ENCODE results near the gene AP1S2. TPM values are rescaled to one million over a fixed set of nuclear protein-coding genes. Genes with fewer than 3 reads are reported as not detected.

The AP1S2 gene
- total and polyA plus RNA-seq, 2 of the 13 experiments (the other 11 are each of a cell fraction or from before 2014, with no cell fraction given) = 10.1 to 18.8 TPM

DNA sequence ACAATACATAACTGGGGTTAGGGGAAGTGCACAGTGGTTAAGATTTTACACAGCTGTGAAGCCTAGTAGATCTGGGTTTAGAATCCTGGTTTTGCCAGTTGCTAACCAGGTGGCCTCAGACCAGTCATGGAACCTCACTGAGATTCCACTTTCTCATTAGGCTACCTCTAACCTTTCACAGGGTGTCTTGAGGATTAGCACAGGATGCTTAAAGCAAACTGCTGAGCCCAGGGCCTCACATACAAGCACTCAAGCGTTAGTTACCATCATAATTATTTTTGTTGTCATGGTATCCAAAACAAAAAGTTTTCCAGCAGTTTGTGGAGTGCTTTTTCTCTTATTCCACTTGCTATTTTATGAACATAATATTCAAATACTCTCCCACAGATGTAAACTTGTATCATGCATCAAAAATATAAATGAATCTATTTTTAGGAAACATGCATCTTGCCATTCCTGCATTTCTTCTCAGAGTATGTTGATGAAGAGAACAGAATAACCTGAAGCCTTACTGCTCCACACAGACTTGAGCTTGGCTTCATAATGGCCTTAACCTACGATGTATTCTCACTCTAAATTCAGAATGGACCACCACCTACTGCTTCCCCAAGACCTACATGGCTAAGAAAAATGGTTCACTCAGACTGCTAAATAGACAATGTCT lies 12.6 kb downstream of the AP1S2 start:
- Histone ChIP-seq H3K36me3 (replicated peaks in 1 of 2; ENCODE audit: control insufficient read depth in 1 of 2, insufficient read depth in 2 of 2, low read length in 2 of 2) (no peaks in the 10 kb centered on the region), H4K20me1 (ENCODE audit: insufficient read depth, low read length) (no peaks in the 10 kb centered on the region), H3K79me2 (ENCODE audit: insufficient read depth, low read length) (no peaks in the 10 kb centered on the region), H3K4me3 (replicated peaks in 1 of 3; ENCODE audit: insufficient read depth in 1 of 3, low read depth in 2 of 3, low read length in 3 of 3) (no peak overlapping the region), H3K9ac (ENCODE audit: insufficient read depth, low read depth, low read length) (no peak overlapping the region), H3K4me2 (ENCODE audit: low read depth, low read length) (no peak overlapping the region), H3K4me1 (ENCODE audit: insufficient read depth, low read length) (no peaks in the 10 kb centered on the region), H2AFZ (ENCODE audit: low read length) (no peak overlapping the region), H3K9me3 (ENCODE audit: low read length) (no peaks in the 10 kb centered on the region), H3K27ac (ENCODE audit: extremely low read length, insufficient read depth, low read length) (no peak overlapping the region), H3K27me3 (ENCODE audit: control insufficient read depth in 1 of 2, insufficient read depth in 2 of 2, low read length in 2 of 2) (no peaks in the 10 kb centered on the region)
- intact Hi-C loops (cut with micrococcal nuclease; ENCODE audit: unreplicated experiment) = no loop called here
- CTCF ChIA-PET (ENCODE audit: low intra/inter-chr PET ratio, low total read pairs) = no interaction called here
- in situ Hi-C loops (cut with HindIII; ENCODE audit: extremely low pct_ligation_motif_present, low pct_unique_long_range_greater_than_20kb) = no loop called here
- TF ChIP-seq ZSCAN9 (CRISPR knock-in tag; IDR thresholded peaks at IDR 0.05; ENCODE audit: borderline replicate concordance) = no peak
- no peak for TF ChIP-seq FOXK2 (IDR thresholded peaks at IDR 0.05)
- TF ChIP-seq NR1H2 (CRISPR knock-in tag; IDR thresholded peaks at IDR 0.05; ENCODE audit: borderline replicate concordance, low read depth) = no peak
- no peak for TF ChIP-seq CREBL2 (CRISPR knock-in tag; IDR thresholded peaks at IDR 0.05; ENCODE audit: borderline replicate concordance)
- TF ChIP-seq PBX2 (CRISPR knock-in tag; IDR thresholded peaks at IDR 0.05) = no peak
- TF ChIP-seq MAX (IDR thresholded peaks at IDR 0.05) = no peak
- TF ChIP-seq ATF7 (IDR thresholded peaks at IDR 0.05) = no peak
- TF ChIP-seq ATF7 (CRISPR knock-in tag; IDR thresholded peaks at IDR 0.05) = no peak
- TF ChIP-seq POGK (CRISPR knock-in tag; conservative IDR thresholded peaks at IDR 0.05) = no peak
- no peak for TF ChIP-seq ERF (CRISPR knock-in tag; IDR thresholded peaks at IDR 0.05)
- TF ChIP-seq ZNF33B (CRISPR knock-in tag; IDR thresholded peaks at IDR 0.05) = no peak
- TF ChIP-seq CCAR2 (optimal IDR thresholded peaks at IDR 0.05; ENCODE audit: low read depth, low read length) = no peak
- TF ChIP-seq, protein P1, sequence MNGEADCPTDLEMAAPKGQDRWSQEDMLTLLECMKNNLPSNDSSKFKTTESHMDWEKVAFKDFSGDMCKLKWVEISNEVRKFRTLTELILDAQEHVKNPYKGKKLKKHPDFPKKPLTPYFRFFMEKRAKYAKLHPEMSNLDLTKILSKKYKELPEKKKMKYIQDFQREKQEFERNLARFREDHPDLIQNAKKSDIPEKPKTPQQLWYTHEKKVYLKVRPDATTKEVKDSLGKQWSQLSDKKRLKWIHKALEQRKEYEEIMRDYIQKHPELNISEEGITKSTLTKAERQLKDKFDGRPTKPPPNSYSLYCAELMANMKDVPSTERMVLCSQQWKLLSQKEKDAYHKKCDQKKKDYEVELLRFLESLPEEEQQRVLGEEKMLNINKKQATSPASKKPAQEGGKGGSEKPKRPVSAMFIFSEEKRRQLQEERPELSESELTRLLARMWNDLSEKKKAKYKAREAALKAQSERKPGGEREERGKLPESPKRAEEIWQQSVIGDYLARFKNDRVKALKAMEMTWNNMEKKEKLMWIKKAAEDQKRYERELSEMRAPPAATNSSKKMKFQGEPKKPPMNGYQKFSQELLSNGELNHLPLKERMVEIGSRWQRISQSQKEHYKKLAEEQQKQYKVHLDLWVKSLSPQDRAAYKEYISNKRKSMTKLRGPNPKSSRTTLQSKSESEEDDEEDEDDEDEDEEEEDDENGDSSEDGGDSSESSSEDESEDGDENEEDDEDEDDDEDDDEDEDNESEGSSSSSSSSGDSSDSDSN (CRISPR knock-in tag; IDR thresholded peaks at IDR 0.05) = no peak
- TF ChIP-seq TERF1 (CRISPR knock-in tag; IDR thresholded peaks at IDR 0.05) = no peak
- TF ChIP-seq SP5 (CRISPR knock-in tag; IDR thresholded peaks at IDR 0.05; ENCODE audit: borderline replicate concordance, low read depth) = no peak
- TF ChIP-seq PLRG1 (conservative IDR thresholded peaks at IDR 0.05) = no peak
- BruUV-seq (replicated peaks) = no TSS peak
- POLR2A ChIA-PET = no interaction called here
- 94% methylated on average over 2 of the region's 2 CpGs for WGBS (ENCODE audit: low lambda C conversion rate)
- DNase-seq (ENCODE audit: low spot score) = no peak
- ATAC-seq = no peak
- FAIRE-seq = no peak

All from HepG2 (cell line).